K562 (cell line): ENCODE results near the gene PIGN. TPM values are rescaled to one million over a fixed set of nuclear protein-coding genes. Genes with fewer than 3 reads are reported as not detected.

Experiments
- ATAC-seq: fragments of 200-7000 bp; cut with Tn5 transposase; 3 replicates; pipeline ENCODE4 v1.9.1; 2020; ENCODE audit warnings: moderate library complexity
- BruUV-seq: library from RNA; stranded (reverse); fragments of 400-500 nt; replicated peaks from 2 replicates; lab custom pipeline; 2021; lab: Mats Ljungman, UMichigan
- CTCF ChIA-PET: fragments of 300-600 bp; formaldehyde crosslinking; extraction: SDS; loops from one replicate; lab custom pipeline; 2021; ENCODE audit warnings: low intra/inter-chr PET ratio; lab: Yijun Ruan, JAX
- POLR2A ChIA-PET: fragments of 300-600, 350-650 bp; sonication (Branson Sonifier 250); formaldehyde crosslinking; extraction: SDS; loops from one replicate; lab custom pipeline; 2021; ENCODE audit warnings: antibody characterized with exemption, inconsistent platforms; lab: Yijun Ruan, JAX
- DNase-seq, 4 experiments: peaks; one replicate each; pipeline versions ENCODE4 v3.0.0 to v3.0.0-alpha.2; 2011 to 2018; ENCODE audit warnings: low spot score in 3 of 4, mixed read lengths in 3 of 4; ENCODE audit errors: extremely low read depth in 1 of 4
- FAIRE-seq: peaks from 2 replicates; lab custom pipeline; 2011; peaks lifted over from hg19 to GRCh38; lab: Jason Lieb, UNC
- H2AFZ ChIP-seq: 2 replicates; pipeline ENCODE4 v1.6.0; 2011; ENCODE audit warnings: low read depth, low read length, control low read depth, inconsistent platforms
- H3K27ac ChIP-seq: fragments of 200-600 bp; 3 replicates; pipeline ENCODE4 v1.8.0; 2011; ENCODE audit warnings: low read depth, mild to moderate bottlenecking, control low read depth, inconsistent platforms, low read length, moderate library complexity, mixed read lengths; ENCODE audit errors: extremely low read depth
- H3K27me3 ChIP-seq, 2 experiments: fragments of 300-600 bp in 1 of 2; 2 replicates in 1 of 2; 3 replicates in 1 of 2; pipeline versions ENCODE4 v1.6.0 to v1.8.0; 2011; ENCODE audit warnings: inconsistent platforms in 2 of 2, low read length in 2 of 2, mild to moderate bottlenecking in 1 of 2, mixed read lengths in 1 of 2, moderate library complexity in 1 of 2; ENCODE audit not compliant: control insufficient read depth in 2 of 2, insufficient read depth in 2 of 2
- H3K36me3 ChIP-seq: fragments of 300-600 bp; 3 replicates; pipeline ENCODE4 v1.8.0; 2011; ENCODE audit warnings: mild to moderate bottlenecking, low read length, inconsistent platforms; ENCODE audit not compliant: control insufficient read depth, insufficient read depth
- H3K4me1 ChIP-seq, 2 experiments: fragments of 200-600 bp in 1 of 2; replicated peaks in 1 of 2; 2 replicates in 1 of 2; 3 replicates in 1 of 2; pipeline versions ENCODE4 v1.5.1 to v1.8.0; 2011; ENCODE audit warnings: inconsistent platforms in 2 of 2, low read length in 2 of 2, mild to moderate bottlenecking in 1 of 2, mixed read lengths in 1 of 2, moderate library complexity in 1 of 2; ENCODE audit not compliant: control insufficient read depth in 2 of 2, insufficient read depth in 2 of 2
- H3K4me2 ChIP-seq: 2 replicates; pipeline ENCODE4 v1.6.1; 2011; ENCODE audit warnings: low read length, control low read depth, inconsistent platforms, mixed read lengths; ENCODE audit not compliant: insufficient read depth
- H3K4me3 ChIP-seq: fragments of 200-600 bp; sonication (generic), shearing (Covaris generic); 2 replicates; pipeline ENCODE4 v1.5.1; 2016; ENCODE audit warnings: control low read depth, inconsistent platforms
- H3K79me2 ChIP-seq: fragments of 200-600 bp; 3 replicates; pipeline ENCODE4 v1.8.0; 2011; ENCODE audit warnings: low read length, inconsistent platforms; ENCODE audit not compliant: control insufficient read depth, insufficient read depth
- H3K9ac ChIP-seq, 2 experiments: 2 replicates each; pipeline versions ENCODE4 v1.6.0 to v1.6.1; 2011; ENCODE audit warnings: low read depth in 2 of 2, low read length in 2 of 2, control low read depth in 1 of 2, inconsistent platforms in 1 of 2, mild to moderate bottlenecking in 1 of 2, mixed read lengths in 1 of 2; ENCODE audit not compliant: insufficient read depth in 1 of 2
- H3K9me1 ChIP-seq: one replicate; pipeline ENCODE4 v1.6.0; 2011; ENCODE audit warnings: inconsistent platforms, mild to moderate bottlenecking, low read length, moderate library complexity; ENCODE audit not compliant: control insufficient read depth, insufficient read depth
- H3K9me3 ChIP-seq: replicated peaks from 2 replicates; pipeline ENCODE4 v1.5.1; 2011; ENCODE audit warnings: low read depth, low read length, inconsistent platforms; ENCODE audit not compliant: control insufficient read depth, insufficient read depth
- H4K20me1 ChIP-seq: replicated peaks from 2 replicates; pipeline ENCODE4 v1.6.1; 2011; ENCODE audit warnings: low read length, inconsistent platforms, mixed read lengths; ENCODE audit not compliant: control insufficient read depth, insufficient read depth
- CEBPG ChIP-seq, 3 experiments: fragments of 200-800 bp in 1 of 3; sonication (Bioruptor generic) in 1 of 3; sonication (generic) in 1 of 3; formaldehyde crosslinking in 1 of 3; IDR thresholded peaks in 2 of 3; conservative IDR thresholded peaks in 1 of 3; 2 replicates each; pipeline versions ENCODE4 v1.6.1 to v1.8.0; 2016 to 2022; ENCODE audit warnings: missing compliant biosample characterization in 2 of 3, missing genetic modification characterization in 2 of 3, mild to moderate bottlenecking in 1 of 3, missing genetic modification reagents in 1 of 3
- FOXP4 ChIP-seq: sonication (generic); formaldehyde crosslinking; IDR thresholded peaks from 2 replicates; pipeline ENCODE4 v1.8.0; 2022; ENCODE audit warnings: mild to moderate bottlenecking, missing genetic modification reagents, borderline replicate concordance
- HDAC3 ChIP-seq: fragments of 450-650 bp; IDR thresholded peaks from 2 replicates; pipeline ENCODE4 v1.6.1; 2018; ENCODE audit warnings: borderline replicate concordance, mild to moderate bottlenecking, moderate library complexity; ENCODE audit not compliant: partially characterized antibody
- KLF1 ChIP-seq: fragments of 450-650 bp; IDR thresholded peaks from 2 replicates; pipeline ENCODE4 v1.6.1; 2016; ENCODE audit warnings: missing genetic modification characterization, missing compliant biosample characterization
- MCM3 ChIP-seq: fragments of 450-650 bp; IDR thresholded peaks from 2 replicates; pipeline ENCODE4 v1.6.1; 2016
- NFE2L1 ChIP-seq: fragments of 450-650 bp; IDR thresholded peaks from 2 replicates; pipeline ENCODE4 v1.6.1; 2016; ENCODE audit warnings: missing genetic modification characterization, low read depth, mild to moderate bottlenecking, missing compliant biosample characterization, moderate library complexity, borderline replicate concordance
- OTX1 ChIP-seq: fragments of 450-650 bp; formaldehyde crosslinking; IDR thresholded peaks from 2 replicates; pipeline ENCODE4 v1.4.0; 2022; ENCODE audit warnings: mild to moderate bottlenecking
- PHB2 ChIP-seq: fragments of 450-650 bp; IDR thresholded peaks from 2 replicates; pipeline ENCODE4 v1.6.1; 2017; ENCODE audit warnings: low read depth
- PYGO2 ChIP-seq: fragments of 450-650 bp; IDR thresholded peaks from 2 replicates; pipeline ENCODE4 v1.6.1; 2016; ENCODE audit warnings: mild to moderate bottlenecking, missing genetic modification characterization, moderate library complexity, missing compliant biosample characterization
- RBBP5 ChIP-seq: fragments of 200-600 bp; sonication (generic); IDR thresholded peaks from 2 replicates; pipeline ENCODE4 v1.6.1; 2012; ENCODE audit warnings: borderline replicate concordance, mild to moderate bottlenecking, low read length, control low read depth, inconsistent platforms; ENCODE audit not compliant: insufficient read depth, poor library complexity, severe bottlenecking
- SP1 ChIP-seq: sonication (generic); formaldehyde crosslinking; IDR thresholded peaks from 2 replicates; pipeline ENCODE4 v1.8.1; 2022; ENCODE audit warnings: mild to moderate bottlenecking, missing genetic modification reagents
- TFAP4 ChIP-seq: sonication (generic); formaldehyde crosslinking; IDR thresholded peaks from 2 replicates; pipeline ENCODE4 v1.8.0; 2022; ENCODE audit warnings: missing genetic modification reagents, mild to moderate bottlenecking, moderate library complexity, borderline replicate concordance
- ZNF57 ChIP-seq: fragments of 450-650 bp; formaldehyde crosslinking; IDR thresholded peaks from 2 replicates; pipeline ENCODE4 v1.4.0; 2020; ENCODE audit warnings: mild to moderate bottlenecking, moderate library complexity
- ZNF75A ChIP-seq: fragments of 450-650 bp; formaldehyde crosslinking; IDR thresholded peaks from 2 replicates; pipeline ENCODE4 v1.4.0; 2020; ENCODE audit warnings: mild to moderate bottlenecking
- in situ Hi-C: fragments of 300-500 bp; cut with MboI; formaldehyde crosslinking; loops from 4 replicates; pipeline ENCODE4 v1.15.0; 2018; ENCODE audit warnings: inconsistent platforms, mixed read lengths
- intact Hi-C: fragments of 100-400 bp; cut with micrococcal nuclease; formaldehyde crosslinking; loops from 2 replicates; pipeline ENCODE4 v1.14.2; 2022
- polyA plus RNA-seq, 8 experiments: library from polyadenylated mRNA; depleted of rRNA in 4 of 8; stranded (reverse) in 5 of 8; unstranded in 3 of 8; fragments of >200 nt; fragmentation: Nextera tagmentation in 2 of 8; fragmentation: Illumina TruSeq in 1 of 8; extraction: Ambion mirVana in 2 of 8; extraction: Trizol in 1 of 8; gene quantifications; 2 replicates each; pipeline versions ENCODE4 v1.2.1 to v1.2.3, GENCODE V29; 2011 to 2014; ENCODE audit warnings: inconsistent platforms in 1 of 8, missing spikeins in 1 of 8
- total RNA-seq, 7 experiments: library from RNA; depleted of rRNA in 6 of 7; stranded (reverse); fragments of >200 nt in 6 of 7; fragmentation: Illumina TruSeq in 2 of 7; extraction: Trizol in 2 of 7; gene quantifications; 2 replicates each; pipeline versions ENCODE4 v1.2.1 to v1.2.3, GENCODE V29; 2011 to 2021; ENCODE audit warnings: low replicate concordance in 1 of 7
- TF ChIP-seq, protein P1 (sequence below): fragments of 250-450 bp; sonication (Bioruptor Pico); IDR thresholded peaks from 2 replicates; pipeline ENCODE4 v1.4.0; 2020; ENCODE audit warnings: borderline replicate concordance

The PIGN gene
- total and polyA plus RNA-seq, 9 of the 15 experiments (the other 6 are each of a cell fraction or from before 2014, with no cell fraction given): 9.9 to 25.6 (median 17.3) TPM

- Histone ChIP-seq H4K20me1 (no peaks in the 10 kb centered on the region), H2AFZ (no peak overlapping the region), H3K9me1 (no peaks in the 10 kb centered on the region), H3K4me2 (no peak overlapping the region), H3K79me2 (peaks cover 56% of the 10 kb centered on the region), H3K4me3 (no peak overlapping the region), H3K27ac (no peak overlapping the region), H3K27me3 (no peaks in the 10 kb centered on the region), H3K36me3 (peaks cover 10% of the 10 kb centered on the region; the same call in 1 of the 3 replicates), H3K9me3 (no peaks in the 10 kb centered on the region), H3K4me1 (peaks cover 0 to 4% of the 10 kb centered on the region in 2 experiments; a peak in 2 of 5 replicates), H3K9ac (no peak overlapping the region)
- DNase-seq (no peak), FAIRE-seq (no peak), ATAC-seq (no peak)
- intact Hi-C loops: no loop called here
- POLR2A ChIA-PET: interaction anchor here (0.8 kb wide), 1 partner anchor 9 kb away, joined by 4 read pairs; no protein-coding TSS in a partner anchor
- TF ChIP-seq PHB2: no peak
- no peak for TF ChIP-seq OTX1 (CRISPR knock-in tag)
- TF ChIP-seq TFAP4 (CRISPR knock-in tag): no peak
- TF ChIP-seq SP1: no peak
- TF ChIP-seq, protein P1, sequence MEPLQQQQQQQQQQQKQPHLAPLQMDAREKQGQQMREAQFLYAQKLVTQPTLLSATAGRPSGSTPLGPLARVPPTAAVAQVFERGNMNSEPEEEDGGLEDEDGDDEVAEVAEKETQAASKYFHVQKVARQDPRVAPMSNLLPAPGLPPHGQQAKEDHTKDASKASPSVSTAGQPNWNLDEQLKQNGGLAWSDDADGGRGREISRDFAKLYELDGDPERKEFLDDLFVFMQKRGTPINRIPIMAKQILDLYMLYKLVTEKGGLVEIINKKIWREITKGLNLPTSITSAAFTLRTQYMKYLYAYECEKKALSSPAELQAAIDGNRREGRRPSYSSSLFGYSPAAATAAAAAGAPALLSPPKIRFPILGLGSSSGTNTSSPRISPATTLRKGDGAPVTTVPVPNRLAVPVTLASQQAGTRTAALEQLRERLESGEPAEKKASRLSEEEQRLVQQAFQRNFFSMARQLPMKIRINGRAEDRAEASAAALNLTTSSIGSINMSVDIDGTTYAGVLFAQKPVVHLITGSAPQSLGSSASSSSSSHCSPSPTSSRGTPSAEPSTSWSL (CRISPR knock-in tag): no peak
- TF ChIP-seq RBBP5: no peak
- TF ChIP-seq CEBPG (CRISPR knock-in tag; IDR thresholded peaks at IDR 0.05): no peak
- TF ChIP-seq CEBPG (tag; conservative IDR thresholded peaks at IDR 0.05 in 1 of 2, IDR thresholded peaks at IDR 0.05 in 1 of 2): no peak
- TF ChIP-seq ZNF57 (CRISPR knock-in tag): no peak
- no peak for TF ChIP-seq ZNF75A (CRISPR knock-in tag)
- no peak for TF ChIP-seq HDAC3
- no peak for TF ChIP-seq KLF1
- TF ChIP-seq NFE2L1 (tag): no peak
- TF ChIP-seq MCM3: no peak
- TF ChIP-seq FOXP4: no peak
- TF ChIP-seq PYGO2 (tag): no peak
- no TSS peak for BruUV-seq
- CTCF ChIA-PET: no interaction called here
- in situ Hi-C loops: no loop called here
These were observed 22.2 kb upstream of the PIGN start for GRCh38 chr18:62209046-62209445.
